Measurements from ENCODE around the gene DUSP28. TPM values are rescaled to one million over a fixed set of nuclear protein-coding genes. Genes with fewer than 3 reads are reported as not detected.

DUSP28 gene
- total and polyA plus RNA-seq, 2 of the 13 experiments (the other 11 are each of a cell fraction or from before 2014, with no cell fraction given) = 5.2 to 8.6 TPM

- Histone ChIP-seq H3K36me3 (replicated peaks in 1 of 2; ENCODE audit: control insufficient read depth in 1 of 2, insufficient read depth in 2 of 2, low read length in 2 of 2) (peaks cover 14 to 29% of the 10 kb centered on the region in 2 experiments), H2AFZ (ENCODE audit: low read length) (no peak within 1 kb of the TSS), H3K27ac (ENCODE audit: extremely low read length, insufficient read depth, low read length) (peak within 1 kb of the TSS; percentile 29), H3K79me2 (ENCODE audit: insufficient read depth, low read length) (peaks cover 30% of the 10 kb centered on the region), H3K4me3 (replicated peaks in 1 of 3; ENCODE audit: insufficient read depth in 1 of 3, low read depth in 2 of 3, low read length in 3 of 3) (no peak within 1 kb of the TSS), H3K9ac (ENCODE audit: insufficient read depth, low read depth, low read length) (no peak within 1 kb of the TSS), H3K4me2 (ENCODE audit: low read depth, low read length) (no peak within 1 kb of the TSS), H3K4me1 (ENCODE audit: insufficient read depth, low read length) (peaks cover 45% of the 10 kb centered on the region), H4K20me1 (ENCODE audit: insufficient read depth, low read length) (no peaks in the 10 kb centered on the region), H3K9me3 (ENCODE audit: low read length) (no peaks in the 10 kb centered on the region), H3K27me3 (ENCODE audit: control insufficient read depth in 1 of 2, insufficient read depth in 2 of 2, low read length in 2 of 2) (no peaks in the 10 kb centered on the region)
- TF ChIP-seq RBFOX2 (IDR thresholded peaks at IDR 0.05; ENCODE audit: low read depth, low read length) (0 out of 2 replicates have a peak, but pooled peaks have one; percentile 53), ZBTB39 (CRISPR knock-in tag; IDR thresholded peaks at IDR 0.05) (no peak), CBX5 (CRISPR knock-in tag; IDR thresholded peaks at IDR 0.05; ENCODE audit: borderline replicate concordance) (no peak), PCBP2 (optimal IDR thresholded peaks at IDR 0.05; ENCODE audit: low read depth, low read length, poor library complexity, severe bottlenecking) (no peak), ZNF329 (CRISPR knock-in tag; IDR thresholded peaks at IDR 0.05; ENCODE audit: low read depth) (no peak), ZNF513 (CRISPR knock-in tag; conservative IDR thresholded peaks at IDR 0.05) (no peak), AGO2 (optimal IDR thresholded peaks at IDR 0.05; ENCODE audit: low read depth, low read length) (peak; percentile 51), HNF4A (CRISPR knock-in tag; IDR thresholded peaks at IDR 0.05) (no peak), ZC3H4 (CRISPR knock-in tag; IDR thresholded peaks at IDR 0.05; ENCODE audit: borderline replicate concordance) (no peak), ZNF292 (CRISPR knock-in tag; IDR thresholded peaks at IDR 0.05; ENCODE audit: borderline replicate concordance, low read depth) (no peak), NR2F2 (IDR thresholded peaks at IDR 0.05; ENCODE audit: borderline replicate concordance, low read depth) (no peak), PRPF4 (IDR thresholded peaks at IDR 0.05; ENCODE audit: low read depth, low read length, poor library complexity, severe bottlenecking) (no peak), ZNF703 (CRISPR knock-in tag; IDR thresholded peaks at IDR 0.05; ENCODE audit: borderline replicate concordance) (no peak), ZBTB46 (CRISPR knock-in tag; IDR thresholded peaks at IDR 0.05; ENCODE audit: borderline replicate concordance) (no peak), KDM6A (CRISPR knock-in tag; IDR thresholded peaks at IDR 0.05; ENCODE audit: low read depth) (no peak), ZNF574 (CRISPR knock-in tag; IDR thresholded peaks at IDR 0.05) (no peak)
- in situ Hi-C loops (cut with HindIII; ENCODE audit: extremely low pct_ligation_motif_present, low pct_unique_long_range_greater_than_20kb) (loop anchor here (25.0 kb wide), 1 partner anchor 654 kb away; no protein-coding TSS in a partner anchor), intact Hi-C loops (cut with micrococcal nuclease; ENCODE audit: unreplicated experiment) (no loop called here)
- no peak for ATAC-seq
- ChIA-PET POLR2A (interaction anchor here (1.0 to 4.9 kb wide), 3 partner anchors 8 to 29 kb away, joined by 3 to 86 read pairs (median 12); partner anchors contain the start of gene CAPN10), CTCF (ENCODE audit: low intra/inter-chr PET ratio, low total read pairs) (no interaction called here)
- no peak for DNase-seq (ENCODE audit: low spot score)
- BruUV-seq (replicated peaks) = no TSS peak
- 98% methylated on average over 47 of the region's 47 CpGs for WGBS (ENCODE audit: low lambda C conversion rate)
- no peak for FAIRE-seq
Observed at GRCh38 chr2:240557808-240558207, 2.3 kb upstream of the DUSP28 start, which contains the start of gene ANKMY1. ANKMY1 (minus strand) TSS chr2:240557988; CDS start chr2:240557335, 653 bp downstream.
